Gastrocnemius medialis (tissue), 4 donors: Measurements from ENCODE around the gene TNFRSF13B.
"Not testable (repeated sequence)": the region's sequence is repeated elsewhere in the genome, so short reads cannot be mapped to it uniquely, and the experiment has no call there.

Experiments
- POLR2A ChIP-seq, 2 donors: fragments of 450-650 bp; IDR thresholded peaks; one replicate each; pipeline ENCODE4 v1.6.1; 2017; ENCODE audit warnings: antibody characterized with exemption in 2 of 2, mild to moderate bottlenecking in 2 of 2, moderate library complexity in 2 of 2
- TF ChIP-seq, protein P1 (sequence below), 5 experiments: fragments of 450-650 bp in 3 of 5; fragments of 200-600 bp in 2 of 5; sonication (generic) in 2 of 5; IDR thresholded peaks in 4 of 5; conservative IDR thresholded peaks in 1 of 5; 1 replicate in 4 of 5; 2 replicates in 1 of 5; pipeline ENCODE4 v1.5.1; 2016 to 2019; ENCODE audit warnings: antibody characterized with exemption in 5 of 5, mild to moderate bottlenecking in 3 of 5, moderate library complexity in 3 of 5

- TF ChIP-seq, protein P1, sequence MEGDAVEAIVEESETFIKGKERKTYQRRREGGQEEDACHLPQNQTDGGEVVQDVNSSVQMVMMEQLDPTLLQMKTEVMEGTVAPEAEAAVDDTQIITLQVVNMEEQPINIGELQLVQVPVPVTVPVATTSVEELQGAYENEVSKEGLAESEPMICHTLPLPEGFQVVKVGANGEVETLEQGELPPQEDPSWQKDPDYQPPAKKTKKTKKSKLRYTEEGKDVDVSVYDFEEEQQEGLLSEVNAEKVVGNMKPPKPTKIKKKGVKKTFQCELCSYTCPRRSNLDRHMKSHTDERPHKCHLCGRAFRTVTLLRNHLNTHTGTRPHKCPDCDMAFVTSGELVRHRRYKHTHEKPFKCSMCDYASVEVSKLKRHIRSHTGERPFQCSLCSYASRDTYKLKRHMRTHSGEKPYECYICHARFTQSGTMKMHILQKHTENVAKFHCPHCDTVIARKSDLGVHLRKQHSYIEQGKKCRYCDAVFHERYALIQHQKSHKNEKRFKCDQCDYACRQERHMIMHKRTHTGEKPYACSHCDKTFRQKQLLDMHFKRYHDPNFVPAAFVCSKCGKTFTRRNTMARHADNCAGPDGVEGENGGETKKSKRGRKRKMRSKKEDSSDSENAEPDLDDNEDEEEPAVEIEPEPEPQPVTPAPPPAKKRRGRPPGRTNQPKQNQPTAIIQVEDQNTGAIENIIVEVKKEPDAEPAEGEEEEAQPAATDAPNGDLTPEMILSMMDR (IDR thresholded peaks at IDR 0.05 in 4 of 5, conservative IDR thresholded peaks at IDR 0.05 in 1 of 5), result not testable (repeated sequence)
- TF ChIP-seq POLR2A (IDR thresholded peaks at IDR 0.05), result not testable (repeated sequence)
Measured at GRCh38 chr17:16955011-16955410, 16.9 kb downstream of the TNFRSF13B start.
